Panc1 (cell line): ENCODE results near the gene CEP63.

Experiments
- POLR2AphosphoS5 ChIP-seq: IDR thresholded peaks from 2 replicates; pipeline ENCODE4 v1.6.1; 2012; ENCODE audit warnings: mild to moderate bottlenecking, low read depth, low read length, moderate library complexity
- TF ChIP-seq, protein P1 (sequence below): fragments of 450-650 bp; IDR thresholded peaks from 2 replicates; pipeline ENCODE4 v1.5.1; 2017; ENCODE audit warnings: mild to moderate bottlenecking
- TF ChIP-seq, protein P2 (sequence below), 2 experiments: IDR thresholded peaks; 2 replicates each; pipeline ENCODE4 v1.6.1; 2011 to 2012; ENCODE audit warnings: low read depth in 2 of 2, control low read depth in 1 of 2, low read length in 1 of 2, mild to moderate bottlenecking in 1 of 2, moderate library complexity in 1 of 2; ENCODE audit not compliant: insufficient read depth in 1 of 2

- no peak for TF ChIP-seq POLR2AphosphoS5
- TF ChIP-seq, protein P1, sequence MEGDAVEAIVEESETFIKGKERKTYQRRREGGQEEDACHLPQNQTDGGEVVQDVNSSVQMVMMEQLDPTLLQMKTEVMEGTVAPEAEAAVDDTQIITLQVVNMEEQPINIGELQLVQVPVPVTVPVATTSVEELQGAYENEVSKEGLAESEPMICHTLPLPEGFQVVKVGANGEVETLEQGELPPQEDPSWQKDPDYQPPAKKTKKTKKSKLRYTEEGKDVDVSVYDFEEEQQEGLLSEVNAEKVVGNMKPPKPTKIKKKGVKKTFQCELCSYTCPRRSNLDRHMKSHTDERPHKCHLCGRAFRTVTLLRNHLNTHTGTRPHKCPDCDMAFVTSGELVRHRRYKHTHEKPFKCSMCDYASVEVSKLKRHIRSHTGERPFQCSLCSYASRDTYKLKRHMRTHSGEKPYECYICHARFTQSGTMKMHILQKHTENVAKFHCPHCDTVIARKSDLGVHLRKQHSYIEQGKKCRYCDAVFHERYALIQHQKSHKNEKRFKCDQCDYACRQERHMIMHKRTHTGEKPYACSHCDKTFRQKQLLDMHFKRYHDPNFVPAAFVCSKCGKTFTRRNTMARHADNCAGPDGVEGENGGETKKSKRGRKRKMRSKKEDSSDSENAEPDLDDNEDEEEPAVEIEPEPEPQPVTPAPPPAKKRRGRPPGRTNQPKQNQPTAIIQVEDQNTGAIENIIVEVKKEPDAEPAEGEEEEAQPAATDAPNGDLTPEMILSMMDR: no peak
- TF ChIP-seq, protein P2, sequence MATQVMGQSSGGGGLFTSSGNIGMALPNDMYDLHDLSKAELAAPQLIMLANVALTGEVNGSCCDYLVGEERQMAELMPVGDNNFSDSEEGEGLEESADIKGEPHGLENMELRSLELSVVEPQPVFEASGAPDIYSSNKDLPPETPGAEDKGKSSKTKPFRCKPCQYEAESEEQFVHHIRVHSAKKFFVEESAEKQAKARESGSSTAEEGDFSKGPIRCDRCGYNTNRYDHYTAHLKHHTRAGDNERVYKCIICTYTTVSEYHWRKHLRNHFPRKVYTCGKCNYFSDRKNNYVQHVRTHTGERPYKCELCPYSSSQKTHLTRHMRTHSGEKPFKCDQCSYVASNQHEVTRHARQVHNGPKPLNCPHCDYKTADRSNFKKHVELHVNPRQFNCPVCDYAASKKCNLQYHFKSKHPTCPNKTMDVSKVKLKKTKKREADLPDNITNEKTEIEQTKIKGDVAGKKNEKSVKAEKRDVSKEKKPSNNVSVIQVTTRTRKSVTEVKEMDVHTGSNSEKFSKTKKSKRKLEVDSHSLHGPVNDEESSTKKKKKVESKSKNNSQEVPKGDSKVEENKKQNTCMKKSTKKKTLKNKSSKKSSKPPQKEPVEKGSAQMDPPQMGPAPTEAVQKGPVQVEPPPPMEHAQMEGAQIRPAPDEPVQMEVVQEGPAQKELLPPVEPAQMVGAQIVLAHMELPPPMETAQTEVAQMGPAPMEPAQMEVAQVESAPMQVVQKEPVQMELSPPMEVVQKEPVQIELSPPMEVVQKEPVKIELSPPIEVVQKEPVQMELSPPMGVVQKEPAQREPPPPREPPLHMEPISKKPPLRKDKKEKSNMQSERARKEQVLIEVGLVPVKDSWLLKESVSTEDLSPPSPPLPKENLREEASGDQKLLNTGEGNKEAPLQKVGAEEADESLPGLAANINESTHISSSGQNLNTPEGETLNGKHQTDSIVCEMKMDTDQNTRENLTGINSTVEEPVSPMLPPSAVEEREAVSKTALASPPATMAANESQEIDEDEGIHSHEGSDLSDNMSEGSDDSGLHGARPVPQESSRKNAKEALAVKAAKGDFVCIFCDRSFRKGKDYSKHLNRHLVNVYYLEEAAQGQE (IDR thresholded peaks at IDR 0.05; ENCODE audit: insufficient read depth in 1 of 2, low read depth in 2 of 2, low read length in 1 of 2): no peak
These were observed 90.6 kb downstream of the CEP63 start for GRCh38 chr3:134576426-134576825.
